Tibial nerve (tissue), 3 donors: ENCODE data around the gene IGF2R.

Experiments used
- CTCF ChIP-seq, 5 experiments: fragments of 200-600 bp in 3 of 5; fragments of 450-650 bp in 2 of 5; sonication (generic) in 3 of 5; IDR thresholded peaks; one replicate each; pipeline ENCODE4 v1.5.1; 2016 to 2019; ENCODE audit warnings: antibody characterized with exemption in 5 of 5, mild to moderate bottlenecking in 3 of 5, moderate library complexity in 2 of 5
- POLR2A ChIP-seq, 2 donors: fragments of 450-650 bp; IDR thresholded peaks; one replicate each; pipeline ENCODE4 v1.6.1; 2017; ENCODE audit warnings: antibody characterized with exemption in 2 of 2, mild to moderate bottlenecking in 2 of 2, moderate library complexity in 2 of 2

GRCh38 chr6:160054271-160054670 is 85.4 kb downstream of the IGF2R start:
- TF ChIP-seq CTCF (IDR thresholded peaks at IDR 0.05), result no peak
- no peak for TF ChIP-seq POLR2A (IDR thresholded peaks at IDR 0.05)
